NK-92 treated with Interleukin-12 subunit alpha and Interleukin-12 subunit beta, amount 100 ng/mL, for 24 hours (cell line): ENCODE results near the gene INSIG1.

ENCODE experiments used
- DNase-seq: peaks from one replicate; lab custom pipeline; 2025; lab: John Stamatoyannopoulos, UW

Gene INSIG1

GRCh38 chr7:155327590-155328320 lies 30.1 kb downstream of the INSIG1 start:
- DNase-seq: no peak

DNA sequence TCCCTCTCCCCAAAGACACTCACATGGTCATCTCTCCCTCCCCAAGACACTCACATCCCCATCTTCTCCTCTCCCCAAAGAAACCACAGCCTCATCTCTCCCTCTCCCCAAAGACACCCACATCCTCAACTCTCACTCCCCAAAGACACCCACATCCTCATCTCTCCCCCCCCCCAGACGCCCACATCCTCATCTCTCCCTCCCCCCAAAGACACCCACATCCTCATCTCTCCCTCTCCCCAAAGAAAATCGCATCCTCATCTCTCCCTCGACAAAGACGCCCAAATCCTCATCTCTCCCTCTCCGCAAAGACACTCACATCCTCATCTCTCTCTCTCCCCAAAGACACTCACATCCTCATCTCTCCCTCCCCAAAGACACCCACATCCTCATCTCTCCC lies 31.5 kb downstream of the INSIG1 start:
- DNase-seq: no peak

GRCh38 chr7:155331396-155331795 lies 33.7 kb downstream of the INSIG1 start:
- no peak for DNase-seq

- no peak for DNase-seq
These were observed 35.9 kb downstream of the INSIG1 start for GRCh38 chr7:155333346-155334234.

DNA sequence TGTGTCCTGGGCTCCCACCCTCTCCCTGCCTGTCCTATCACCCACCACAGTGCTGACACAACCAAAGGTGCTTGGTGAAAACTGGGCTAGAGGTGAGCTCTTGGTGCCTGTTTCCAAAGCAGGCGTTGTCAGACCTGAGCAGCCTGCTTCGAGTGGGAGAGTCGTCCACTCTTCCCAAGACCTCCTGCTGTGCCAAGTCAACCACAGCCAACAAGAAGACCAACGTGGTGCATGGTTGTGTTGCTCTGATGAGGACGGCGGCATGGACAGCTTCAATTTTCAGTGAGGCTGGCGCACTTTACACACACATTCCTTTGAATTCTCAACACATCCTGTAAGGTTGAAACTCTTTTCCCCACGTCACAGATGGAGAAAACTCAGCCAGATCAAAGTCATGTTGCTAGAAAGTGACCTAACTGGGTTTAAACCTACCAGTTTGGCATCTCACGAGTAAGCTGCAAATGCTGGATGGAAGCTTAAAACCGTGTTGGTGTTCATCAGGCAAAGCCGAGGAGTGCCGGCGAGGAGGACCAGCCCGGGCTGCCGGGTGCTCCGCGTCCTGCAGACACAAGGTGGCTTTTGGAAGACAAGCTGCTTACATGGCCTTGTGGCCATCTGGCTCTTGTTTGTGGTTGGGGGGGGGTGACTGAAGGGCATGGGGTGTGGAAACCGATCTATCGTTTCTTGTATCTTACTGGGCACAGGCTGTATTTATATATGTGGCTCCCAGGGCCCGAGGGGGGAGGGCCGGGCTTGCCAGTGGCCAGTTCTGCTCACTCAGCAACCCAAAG lies 39.3 kb downstream of the INSIG1 start:
- DNase-seq: no peak

DNA sequence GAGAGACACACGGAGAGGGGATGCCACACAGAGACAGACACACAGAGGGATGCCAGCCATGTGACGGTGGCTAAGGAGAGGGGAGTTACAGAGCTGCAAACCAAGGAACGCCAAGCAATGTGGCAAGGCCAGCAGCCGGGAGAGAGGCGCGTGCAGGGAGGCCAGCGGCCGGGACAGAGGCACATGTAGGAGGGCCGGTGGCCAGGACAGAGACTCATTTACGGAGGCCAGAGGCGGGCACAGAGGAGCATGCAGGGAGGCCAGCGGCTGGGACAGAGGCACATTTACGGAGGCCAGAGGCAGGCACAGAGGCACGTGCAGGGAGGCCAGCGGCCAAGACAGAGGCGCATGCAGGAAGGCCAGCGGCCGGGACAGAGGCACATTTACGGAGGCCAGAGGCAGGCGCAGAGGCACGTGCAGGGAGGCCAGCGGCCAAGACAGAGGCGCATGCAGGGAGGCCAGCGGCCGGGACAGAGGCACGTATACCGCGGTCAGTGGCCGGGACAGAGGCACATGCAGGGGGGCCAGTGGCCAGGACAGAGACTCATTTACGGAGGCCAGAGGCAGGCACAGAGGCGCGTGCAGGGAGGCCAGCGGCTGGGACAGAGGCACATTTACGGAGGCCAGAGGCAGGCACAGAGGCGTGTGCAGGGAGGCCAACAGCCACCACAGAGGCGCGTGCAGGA lies 40.4 kb downstream of the INSIG1 start:
- DNase-seq: no peak

DNA sequence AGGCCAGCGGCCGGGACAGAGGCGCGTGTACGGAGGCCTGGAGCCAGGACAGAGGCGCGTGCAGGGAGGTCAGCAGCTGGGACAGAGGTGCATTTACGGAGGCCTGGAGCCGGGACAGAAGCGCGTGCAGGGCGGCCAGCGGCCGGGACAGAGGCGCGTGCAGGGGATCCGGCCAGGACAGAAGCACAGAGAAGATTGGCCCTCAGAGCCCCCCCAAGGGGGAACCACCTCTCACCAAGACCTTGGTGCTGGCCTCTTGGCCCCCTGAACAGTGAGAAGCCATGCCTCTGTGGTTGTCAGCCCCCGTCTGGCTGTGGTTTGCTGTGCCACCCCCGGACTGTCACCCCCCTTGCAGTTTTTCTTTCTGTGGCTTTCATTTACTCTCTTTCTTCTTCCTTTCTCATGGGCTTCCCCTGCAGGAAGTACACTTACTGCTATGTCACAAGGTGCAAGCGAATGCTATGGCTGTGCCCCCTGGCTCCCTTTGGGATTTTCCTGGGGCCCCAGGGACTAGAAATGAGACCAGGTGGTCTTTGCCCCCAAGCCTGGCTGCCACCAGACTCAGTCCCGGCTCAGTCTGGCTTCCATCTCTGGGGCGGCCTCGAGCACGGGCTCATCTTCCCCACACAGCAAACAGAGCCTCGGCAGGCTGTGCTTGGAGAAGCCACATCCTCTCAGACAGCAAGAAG lies 41.1 kb downstream of the INSIG1 start:
- no peak for DNase-seq

GRCh38 chr7:155339474-155339873 lies 41.8 kb downstream of the INSIG1 start:
- no peak for DNase-seq

- no peak for DNase-seq
These were observed 42.4 kb downstream of the INSIG1 start for GRCh38 chr7:155340071-155340531.

DNA sequence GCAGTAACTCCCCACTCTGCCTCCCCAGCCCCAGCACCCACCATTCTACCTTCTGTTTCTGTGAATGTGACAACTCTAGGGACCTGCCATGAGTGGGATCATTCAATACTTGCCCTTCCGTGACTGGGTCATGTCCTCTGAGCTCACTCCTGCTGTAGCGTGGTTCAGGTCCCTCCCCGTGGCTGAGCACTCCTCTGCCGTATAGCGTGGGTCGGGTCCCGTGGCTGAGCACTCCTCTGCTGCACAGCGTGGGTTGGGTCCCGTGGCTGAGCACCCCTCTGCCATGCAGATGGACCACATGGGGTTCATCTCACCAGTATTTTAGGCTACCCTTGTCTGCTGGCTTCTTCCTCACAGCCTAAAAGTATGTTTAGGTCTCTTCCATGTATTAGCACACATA lies 43.0 kb downstream of the INSIG1 start:
- no peak for DNase-seq

DNA sequence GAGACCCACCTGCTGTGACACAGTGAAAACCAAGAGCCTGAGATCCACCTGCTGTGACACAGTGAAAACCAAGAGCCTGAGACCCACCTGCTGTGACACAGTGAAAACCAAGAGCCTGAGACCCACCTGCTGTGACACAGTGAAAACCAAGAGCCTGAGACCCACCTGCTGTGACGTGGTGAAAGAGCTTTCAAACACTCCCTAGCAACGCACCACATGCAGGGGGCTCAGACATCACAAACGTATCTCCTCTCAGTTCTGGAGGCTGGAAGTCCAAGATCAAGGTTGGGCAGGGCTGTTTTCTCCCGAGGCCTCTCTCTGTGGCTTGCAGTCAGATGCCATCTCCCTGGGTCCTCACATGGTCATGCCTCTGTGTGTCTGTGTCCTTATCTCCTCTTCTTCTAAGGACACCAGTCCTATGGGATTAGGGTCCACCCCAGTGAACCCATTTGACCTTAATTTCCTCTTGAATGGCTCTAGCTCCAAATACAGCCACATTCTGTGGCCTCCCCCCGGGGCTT lies 43.8 kb downstream of the INSIG1 start:
- DNase-seq: no peak

DNA sequence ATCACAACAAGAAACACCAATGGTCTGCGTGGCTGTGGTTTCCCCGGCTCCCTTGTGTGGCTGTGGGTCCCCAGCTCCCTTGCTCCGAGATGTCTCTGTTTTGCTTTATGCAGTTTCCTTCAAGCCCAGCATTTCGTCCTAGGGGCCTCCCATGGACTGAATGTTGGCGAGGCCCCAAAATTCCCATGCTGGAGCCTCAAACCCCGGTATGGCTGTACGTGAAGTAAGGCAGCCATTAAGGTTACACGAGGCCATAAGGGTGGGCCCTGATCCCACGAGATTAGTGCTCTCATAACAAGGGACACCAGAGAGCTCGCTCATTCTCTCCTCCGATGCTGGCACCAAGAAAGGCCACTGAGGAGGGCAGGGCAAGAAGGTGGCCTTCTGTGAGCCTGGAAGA lies 44.6 kb downstream of the INSIG1 start:
- no peak for DNase-seq

GRCh38 chr7:155343150-155343549 lies 45.5 kb downstream of the INSIG1 start:
- DNase-seq: no peak

GRCh38 chr7:155343661-155344121 lies 46.0 kb downstream of the INSIG1 start:
- no peak for DNase-seq

- DNase-seq: no peak
These were observed 46.6 kb downstream of the INSIG1 start for GRCh38 chr7:155344270-155344617.

DNA sequence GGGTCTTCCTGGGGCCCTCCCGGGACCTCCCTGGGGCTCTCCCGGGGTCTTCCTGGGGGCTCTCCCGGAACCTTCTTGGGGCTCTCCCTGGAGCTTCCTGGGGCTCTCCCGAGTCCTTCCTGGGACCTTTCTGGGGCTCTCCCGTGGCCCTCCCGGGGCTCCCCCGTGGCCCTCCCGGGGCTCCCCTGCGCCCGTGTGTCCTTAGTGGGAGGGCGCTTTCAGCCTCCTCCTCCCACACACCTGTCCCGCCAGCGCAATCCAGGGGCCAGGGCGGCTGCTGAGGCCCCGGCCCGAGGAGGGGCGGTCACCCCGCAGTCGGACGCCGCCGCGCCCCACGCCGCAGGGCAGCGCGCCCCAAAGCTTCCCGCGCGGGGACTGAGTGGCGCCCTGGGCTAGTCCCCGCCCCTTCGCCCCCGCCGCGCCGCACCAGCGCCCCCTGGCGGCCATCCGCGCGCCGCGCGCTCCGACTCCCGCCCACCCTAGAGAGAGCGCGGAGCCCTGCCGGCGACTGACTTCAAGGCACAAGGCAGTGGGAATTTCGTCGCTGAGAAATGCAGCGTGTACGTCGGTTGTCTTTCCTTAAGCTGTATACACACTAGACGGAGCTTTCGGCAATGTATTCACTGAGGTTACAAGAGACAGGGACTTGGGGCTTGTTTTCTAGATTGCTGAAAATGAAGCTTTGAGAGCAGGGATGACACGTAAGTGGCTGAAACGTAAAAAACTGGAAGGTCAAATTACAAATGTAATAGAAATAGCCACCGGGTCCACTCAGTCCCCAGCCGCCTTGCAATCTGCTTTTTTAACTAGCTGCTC lies 47.1 kb downstream of the INSIG1 start:
- DNase-seq: peak; percentile 54

DNA sequence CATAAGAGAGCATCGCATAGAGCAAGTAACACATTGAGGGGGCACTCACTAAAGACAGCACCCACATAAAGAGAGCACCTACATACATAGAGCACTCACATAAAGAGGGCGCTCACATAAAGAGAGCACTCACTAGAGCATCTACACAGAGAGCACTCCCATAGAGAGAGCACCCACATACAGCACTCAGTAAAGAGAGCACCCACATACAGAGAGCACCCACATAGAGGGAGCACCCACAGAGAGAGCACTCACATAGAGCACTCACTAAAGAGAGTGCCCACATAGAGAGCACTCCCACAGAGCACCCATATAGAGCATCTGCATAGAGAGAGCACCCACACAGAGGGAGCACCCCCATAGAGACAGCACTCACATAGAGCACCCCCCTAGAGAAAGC lies 47.8 kb downstream of the INSIG1 start:
- DNase-seq: no peak

GRCh38 chr7:155346285-155346684 lies 48.6 kb downstream of the INSIG1 start:
- DNase-seq: no peak

GRCh38 chr7:155348806-155349205 lies 51.1 kb downstream of the INSIG1 start:
- no peak for DNase-seq
